Liver (tissue), 3 donors: Measurements from ENCODE around the gene SPAG9.

Source experiments
- EGR1 ChIP-seq, 2 donors: IDR thresholded peaks; 2 replicates each; pipeline ENCODE4 v1.6.1; 2016 to 2018; ENCODE audit warnings: antibody characterized with exemption in 2 of 2, low read depth in 2 of 2
- FOXA1 ChIP-seq: IDR thresholded peaks from 2 replicates; pipeline ENCODE4 v1.6.1; 2016; ENCODE audit warnings: antibody characterized with exemption
- GABPA ChIP-seq, 2 donors: IDR thresholded peaks in 1 of 2; conservative IDR thresholded peaks in 1 of 2; 2 replicates each; pipeline ENCODE4 v1.6.1; 2016; ENCODE audit warnings: antibody characterized with exemption in 2 of 2, mild to moderate bottlenecking in 1 of 2, moderate library complexity in 1 of 2
- HNF4A ChIP-seq, 2 donors: conservative IDR thresholded peaks; 2 replicates each; pipeline ENCODE4 v1.6.1; 2016; ENCODE audit warnings: antibody characterized with exemption in 2 of 2, mild to moderate bottlenecking in 2 of 2
- HNF4G ChIP-seq: IDR thresholded peaks from 2 replicates; pipeline ENCODE4 v1.6.1; 2016; ENCODE audit warnings: antibody characterized with exemption
- JUND ChIP-seq, 2 donors: IDR thresholded peaks; 2 replicates each; pipeline ENCODE4 v1.6.1; 2016; ENCODE audit warnings: antibody characterized with exemption in 2 of 2
- RAD21 ChIP-seq, 2 donors: IDR thresholded peaks; 2 replicates each; pipeline ENCODE4 v1.6.1; 2016; ENCODE audit warnings: antibody characterized with exemption in 2 of 2, mild to moderate bottlenecking in 2 of 2
- SP1 ChIP-seq: IDR thresholded peaks from 2 replicates; pipeline ENCODE4 v1.6.1; 2018; ENCODE audit warnings: antibody characterized with exemption, mild to moderate bottlenecking
- YY1 ChIP-seq: IDR thresholded peaks from 2 replicates; pipeline ENCODE4 v1.6.1; 2016; ENCODE audit warnings: antibody characterized with exemption, mild to moderate bottlenecking
- TF ChIP-seq, protein P1 (sequence below): fragments of 150-350 bp; IDR thresholded peaks from 2 replicates; pipeline ENCODE4 v1.5.1; 2017; ENCODE audit warnings: improper control_type of control experiment, low read depth, low read length; ENCODE audit not compliant: missing input control
- TF ChIP-seq, protein P2 (sequence below): IDR thresholded peaks from 2 replicates; pipeline ENCODE4 v1.6.1; 2016; ENCODE audit warnings: antibody characterized with exemption, mild to moderate bottlenecking
- TF ChIP-seq, protein P3 (sequence below): IDR thresholded peaks from 2 replicates; pipeline ENCODE4 v1.6.1; 2016; ENCODE audit warnings: antibody characterized with exemption
- TF ChIP-seq, protein P4 (sequence below): IDR thresholded peaks from 2 replicates; pipeline ENCODE4 v1.6.1; 2016; ENCODE audit warnings: antibody characterized with exemption
- TF ChIP-seq, protein P5 (sequence below): IDR thresholded peaks from 2 replicates; pipeline ENCODE4 v1.6.1; 2016; ENCODE audit warnings: antibody characterized with exemption
- donor health status: healthy.
- donor health status: healthy.

DNA sequence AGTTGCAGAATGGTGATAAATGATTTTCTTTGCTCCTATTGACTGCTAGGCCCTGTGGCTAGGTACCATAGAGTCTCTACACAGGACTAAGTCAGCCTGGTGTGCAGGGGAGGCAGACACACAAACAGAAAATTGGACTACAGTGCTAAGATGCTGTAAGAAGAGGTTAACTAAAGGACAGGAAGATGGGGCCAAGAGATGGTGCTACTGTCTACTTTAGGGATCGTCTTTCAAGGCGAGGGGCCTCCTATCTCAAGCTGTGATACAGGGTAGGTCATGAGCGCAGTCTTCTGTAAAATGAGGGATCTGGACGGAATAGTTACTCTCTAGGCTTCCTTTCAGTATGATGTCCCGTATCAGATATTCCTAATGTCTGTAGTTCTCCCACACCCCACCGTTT, 33.5 kb upstream of the SPAG9 start:
- TF ChIP-seq, protein P1, sequence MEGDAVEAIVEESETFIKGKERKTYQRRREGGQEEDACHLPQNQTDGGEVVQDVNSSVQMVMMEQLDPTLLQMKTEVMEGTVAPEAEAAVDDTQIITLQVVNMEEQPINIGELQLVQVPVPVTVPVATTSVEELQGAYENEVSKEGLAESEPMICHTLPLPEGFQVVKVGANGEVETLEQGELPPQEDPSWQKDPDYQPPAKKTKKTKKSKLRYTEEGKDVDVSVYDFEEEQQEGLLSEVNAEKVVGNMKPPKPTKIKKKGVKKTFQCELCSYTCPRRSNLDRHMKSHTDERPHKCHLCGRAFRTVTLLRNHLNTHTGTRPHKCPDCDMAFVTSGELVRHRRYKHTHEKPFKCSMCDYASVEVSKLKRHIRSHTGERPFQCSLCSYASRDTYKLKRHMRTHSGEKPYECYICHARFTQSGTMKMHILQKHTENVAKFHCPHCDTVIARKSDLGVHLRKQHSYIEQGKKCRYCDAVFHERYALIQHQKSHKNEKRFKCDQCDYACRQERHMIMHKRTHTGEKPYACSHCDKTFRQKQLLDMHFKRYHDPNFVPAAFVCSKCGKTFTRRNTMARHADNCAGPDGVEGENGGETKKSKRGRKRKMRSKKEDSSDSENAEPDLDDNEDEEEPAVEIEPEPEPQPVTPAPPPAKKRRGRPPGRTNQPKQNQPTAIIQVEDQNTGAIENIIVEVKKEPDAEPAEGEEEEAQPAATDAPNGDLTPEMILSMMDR = no peak
- TF ChIP-seq JUND (IDR thresholded peaks at IDR 0.05) (no peak), GABPA (IDR thresholded peaks at IDR 0.05 in 1 of 2, conservative IDR thresholded peaks at IDR 0.05 in 1 of 2) (no peak), FOXA1 (no peak), RAD21 (IDR thresholded peaks at IDR 0.05) (no peak), SP1 (no peak), HNF4G (no peak), EGR1 (IDR thresholded peaks at IDR 0.05; ENCODE audit: low read depth in 2 of 2) (no peak), HNF4A (conservative IDR thresholded peaks at IDR 0.05) (no peak), YY1 (no peak)
- TF ChIP-seq, protein P2, sequence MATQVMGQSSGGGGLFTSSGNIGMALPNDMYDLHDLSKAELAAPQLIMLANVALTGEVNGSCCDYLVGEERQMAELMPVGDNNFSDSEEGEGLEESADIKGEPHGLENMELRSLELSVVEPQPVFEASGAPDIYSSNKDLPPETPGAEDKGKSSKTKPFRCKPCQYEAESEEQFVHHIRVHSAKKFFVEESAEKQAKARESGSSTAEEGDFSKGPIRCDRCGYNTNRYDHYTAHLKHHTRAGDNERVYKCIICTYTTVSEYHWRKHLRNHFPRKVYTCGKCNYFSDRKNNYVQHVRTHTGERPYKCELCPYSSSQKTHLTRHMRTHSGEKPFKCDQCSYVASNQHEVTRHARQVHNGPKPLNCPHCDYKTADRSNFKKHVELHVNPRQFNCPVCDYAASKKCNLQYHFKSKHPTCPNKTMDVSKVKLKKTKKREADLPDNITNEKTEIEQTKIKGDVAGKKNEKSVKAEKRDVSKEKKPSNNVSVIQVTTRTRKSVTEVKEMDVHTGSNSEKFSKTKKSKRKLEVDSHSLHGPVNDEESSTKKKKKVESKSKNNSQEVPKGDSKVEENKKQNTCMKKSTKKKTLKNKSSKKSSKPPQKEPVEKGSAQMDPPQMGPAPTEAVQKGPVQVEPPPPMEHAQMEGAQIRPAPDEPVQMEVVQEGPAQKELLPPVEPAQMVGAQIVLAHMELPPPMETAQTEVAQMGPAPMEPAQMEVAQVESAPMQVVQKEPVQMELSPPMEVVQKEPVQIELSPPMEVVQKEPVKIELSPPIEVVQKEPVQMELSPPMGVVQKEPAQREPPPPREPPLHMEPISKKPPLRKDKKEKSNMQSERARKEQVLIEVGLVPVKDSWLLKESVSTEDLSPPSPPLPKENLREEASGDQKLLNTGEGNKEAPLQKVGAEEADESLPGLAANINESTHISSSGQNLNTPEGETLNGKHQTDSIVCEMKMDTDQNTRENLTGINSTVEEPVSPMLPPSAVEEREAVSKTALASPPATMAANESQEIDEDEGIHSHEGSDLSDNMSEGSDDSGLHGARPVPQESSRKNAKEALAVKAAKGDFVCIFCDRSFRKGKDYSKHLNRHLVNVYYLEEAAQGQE = no peak
- TF ChIP-seq, protein P3, sequence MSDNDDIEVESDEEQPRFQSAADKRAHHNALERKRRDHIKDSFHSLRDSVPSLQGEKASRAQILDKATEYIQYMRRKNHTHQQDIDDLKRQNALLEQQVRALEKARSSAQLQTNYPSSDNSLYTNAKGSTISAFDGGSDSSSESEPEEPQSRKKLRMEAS = no peak
- TF ChIP-seq, protein P4, sequence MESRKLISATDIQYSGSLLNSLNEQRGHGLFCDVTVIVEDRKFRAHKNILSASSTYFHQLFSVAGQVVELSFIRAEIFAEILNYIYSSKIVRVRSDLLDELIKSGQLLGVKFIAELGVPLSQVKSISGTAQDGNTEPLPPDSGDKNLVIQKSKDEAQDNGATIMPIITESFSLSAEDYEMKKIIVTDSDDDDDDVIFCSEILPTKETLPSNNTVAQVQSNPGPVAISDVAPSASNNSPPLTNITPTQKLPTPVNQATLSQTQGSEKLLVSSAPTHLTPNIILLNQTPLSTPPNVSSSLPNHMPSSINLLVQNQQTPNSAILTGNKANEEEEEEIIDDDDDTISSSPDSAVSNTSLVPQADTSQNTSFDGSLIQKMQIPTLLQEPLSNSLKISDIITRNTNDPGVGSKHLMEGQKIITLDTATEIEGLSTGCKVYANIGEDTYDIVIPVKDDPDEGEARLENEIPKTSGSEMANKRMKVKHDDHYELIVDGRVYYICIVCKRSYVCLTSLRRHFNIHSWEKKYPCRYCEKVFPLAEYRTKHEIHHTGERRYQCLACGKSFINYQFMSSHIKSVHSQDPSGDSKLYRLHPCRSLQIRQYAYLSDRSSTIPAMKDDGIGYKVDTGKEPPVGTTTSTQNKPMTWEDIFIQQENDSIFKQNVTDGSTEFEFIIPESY = no peak
- TF ChIP-seq, protein P5, sequence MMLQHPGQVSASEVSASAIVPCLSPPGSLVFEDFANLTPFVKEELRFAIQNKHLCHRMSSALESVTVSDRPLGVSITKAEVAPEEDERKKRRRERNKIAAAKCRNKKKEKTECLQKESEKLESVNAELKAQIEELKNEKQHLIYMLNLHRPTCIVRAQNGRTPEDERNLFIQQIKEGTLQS = no peak
